ENCODE measurements around the gene ETV3.

ETV3 gene

DNA sequence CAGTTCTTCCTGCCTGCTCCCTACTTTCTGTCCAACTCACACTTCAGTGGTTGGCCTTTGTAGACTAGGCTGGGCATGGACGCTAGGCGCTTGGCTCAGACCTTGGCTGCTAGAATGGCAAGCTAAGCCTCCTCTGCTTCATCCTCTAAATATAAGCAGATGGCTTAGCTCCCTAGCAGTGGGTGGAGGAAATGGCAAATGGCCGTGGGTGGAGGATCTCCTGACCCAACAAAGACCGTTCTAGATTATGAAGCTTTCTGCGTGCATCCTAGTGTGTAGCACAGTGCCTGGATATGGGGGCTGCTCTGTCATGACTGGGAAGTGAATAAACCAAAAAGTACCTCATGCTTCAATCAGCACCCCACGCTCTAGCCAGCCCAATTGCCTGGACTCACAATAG, 28.2 kb downstream of the ETV3 start:
- DNase-seq (ENCODE audit: low read depth), result no peak
- no peak overlapping the region for H3K4me3 ChIP-seq (ENCODE audit: low read depth, low read length)
- TF ChIP-seq, protein P1, sequence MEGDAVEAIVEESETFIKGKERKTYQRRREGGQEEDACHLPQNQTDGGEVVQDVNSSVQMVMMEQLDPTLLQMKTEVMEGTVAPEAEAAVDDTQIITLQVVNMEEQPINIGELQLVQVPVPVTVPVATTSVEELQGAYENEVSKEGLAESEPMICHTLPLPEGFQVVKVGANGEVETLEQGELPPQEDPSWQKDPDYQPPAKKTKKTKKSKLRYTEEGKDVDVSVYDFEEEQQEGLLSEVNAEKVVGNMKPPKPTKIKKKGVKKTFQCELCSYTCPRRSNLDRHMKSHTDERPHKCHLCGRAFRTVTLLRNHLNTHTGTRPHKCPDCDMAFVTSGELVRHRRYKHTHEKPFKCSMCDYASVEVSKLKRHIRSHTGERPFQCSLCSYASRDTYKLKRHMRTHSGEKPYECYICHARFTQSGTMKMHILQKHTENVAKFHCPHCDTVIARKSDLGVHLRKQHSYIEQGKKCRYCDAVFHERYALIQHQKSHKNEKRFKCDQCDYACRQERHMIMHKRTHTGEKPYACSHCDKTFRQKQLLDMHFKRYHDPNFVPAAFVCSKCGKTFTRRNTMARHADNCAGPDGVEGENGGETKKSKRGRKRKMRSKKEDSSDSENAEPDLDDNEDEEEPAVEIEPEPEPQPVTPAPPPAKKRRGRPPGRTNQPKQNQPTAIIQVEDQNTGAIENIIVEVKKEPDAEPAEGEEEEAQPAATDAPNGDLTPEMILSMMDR (IDR thresholded peaks at IDR 0.05; ENCODE audit: low read depth, low read length, missing control alignments), result no peak

DNA sequence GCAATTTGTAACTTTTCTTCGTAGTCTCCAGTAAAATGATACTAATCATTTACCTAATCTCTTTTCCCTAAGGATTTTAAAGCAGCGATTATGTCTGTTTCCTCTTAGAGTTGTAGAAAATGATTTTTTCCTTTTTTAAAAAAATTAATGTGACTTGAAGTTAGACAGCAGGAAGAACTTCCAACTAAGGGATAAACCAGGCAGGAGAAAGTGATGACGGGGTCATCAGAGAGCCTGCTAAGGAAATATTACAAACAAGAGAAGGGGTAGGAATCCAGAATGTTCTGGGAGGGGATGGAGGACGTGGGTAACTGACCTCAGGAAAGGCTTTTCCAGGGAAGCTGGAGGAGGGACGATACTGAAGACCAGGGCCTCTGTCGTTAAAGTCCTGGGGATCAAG, 29.7 kb downstream of the ETV3 start:
- TF ChIP-seq, protein P1 (IDR thresholded peaks at IDR 0.05; ENCODE audit: low read depth, low read length, missing control alignments), result no peak
- DNase-seq (ENCODE audit: low read depth), result no peak
- H3K4me3 ChIP-seq (ENCODE audit: low read depth, low read length), result no peak overlapping the region

DNA sequence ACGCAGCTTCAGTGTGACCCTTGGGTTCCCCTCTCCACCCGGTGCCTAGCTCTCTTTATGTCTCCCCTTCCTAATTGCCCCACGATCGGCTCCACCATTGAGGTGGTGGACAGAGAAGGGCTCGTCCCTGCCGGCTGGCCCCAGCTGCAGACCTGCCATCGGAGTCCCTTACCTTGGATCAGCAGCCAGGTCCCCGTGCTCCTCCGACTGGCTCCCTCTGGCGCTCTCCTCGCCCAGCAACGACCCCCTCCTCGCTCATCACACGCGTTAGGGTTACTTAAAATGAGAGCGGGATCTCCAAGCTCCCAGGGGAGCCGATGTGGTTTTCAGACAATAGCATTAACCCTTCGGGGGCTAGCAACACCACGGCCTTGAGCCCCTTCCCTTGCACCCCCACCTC, 30.5 kb downstream of the ETV3 start:
- no peak for DNase-seq (ENCODE audit: low read depth)
- no peak overlapping the region for H3K4me3 ChIP-seq (ENCODE audit: low read depth, low read length)
- TF ChIP-seq, protein P1 (IDR thresholded peaks at IDR 0.05; ENCODE audit: low read depth, low read length, missing control alignments), result no peak

DNA sequence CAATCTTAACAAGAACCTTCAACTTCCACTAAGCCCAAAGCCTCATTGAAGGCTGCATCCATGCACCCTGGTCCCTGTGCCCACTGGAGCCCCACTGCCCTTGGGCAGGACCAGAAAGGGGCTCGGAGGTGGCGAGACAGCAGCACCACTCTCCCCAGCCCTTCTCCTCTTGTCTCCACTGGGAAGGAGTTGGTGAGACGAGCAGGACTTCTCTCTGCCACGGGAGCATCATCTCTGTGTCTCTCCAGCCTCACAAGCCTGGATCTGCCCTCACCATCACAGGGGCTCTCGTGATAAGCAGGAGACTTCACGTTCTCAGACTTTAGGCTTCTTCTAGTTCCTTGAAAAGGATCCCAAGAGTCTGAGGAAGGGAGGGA, 31.4 kb downstream of the ETV3 start:
- no peak for DNase-seq (ENCODE audit: low read depth)
- H3K4me3 ChIP-seq (ENCODE audit: low read depth, low read length), result no peak overlapping the region
- TF ChIP-seq, protein P1 (IDR thresholded peaks at IDR 0.05; ENCODE audit: low read depth, low read length, missing control alignments), result no peak

DNA sequence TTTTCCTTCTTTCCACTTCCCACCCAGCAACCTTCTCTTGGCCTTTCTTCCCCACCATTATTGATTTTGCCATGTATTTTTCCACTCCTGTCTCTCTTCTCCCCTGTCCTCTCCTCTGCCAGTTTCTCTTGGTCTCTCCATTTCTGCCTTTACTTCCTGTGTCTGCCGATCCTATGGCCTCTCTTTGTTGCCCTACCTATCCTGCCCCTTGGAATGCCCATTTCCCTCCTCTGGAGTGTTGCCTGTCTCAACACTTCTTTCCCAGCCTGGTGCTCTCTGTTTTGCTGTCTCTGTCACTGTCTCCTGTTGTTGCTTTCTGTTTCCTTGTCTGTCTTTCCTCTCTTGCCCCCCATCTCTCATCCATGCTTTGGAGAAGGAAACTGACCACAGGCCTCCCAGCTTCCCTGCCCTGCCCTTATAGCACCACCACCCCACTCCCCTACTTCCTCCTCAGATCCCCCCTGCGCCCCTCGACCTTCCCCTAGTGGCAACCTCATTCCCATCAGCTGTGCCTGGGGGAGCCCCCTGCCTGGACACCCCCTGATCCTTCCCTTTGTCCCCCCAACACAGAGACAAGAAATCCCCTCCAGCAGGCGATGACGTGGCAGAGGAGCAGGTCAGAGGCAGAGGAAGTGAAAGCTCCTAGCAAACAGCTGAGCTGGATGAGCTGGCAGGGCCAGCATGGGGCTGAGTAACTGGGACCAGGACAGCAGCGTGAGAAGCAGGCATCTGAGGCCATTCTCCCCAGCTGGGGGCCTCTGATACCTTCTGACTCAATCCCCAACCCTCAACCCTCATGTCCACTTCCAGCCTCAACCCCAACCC, 32.0 kb downstream of the ETV3 start:
- TF ChIP-seq, protein P1 (IDR thresholded peaks at IDR 0.05; ENCODE audit: low read depth, low read length, missing control alignments), result no peak
- H3K4me3 ChIP-seq (ENCODE audit: low read depth, low read length), result no peak overlapping the region
- DNase-seq (ENCODE audit: low read depth), result peak; percentile 18

GRCh38 chr1:157105298-157105987, 32.8 kb downstream of the ETV3 start:
- TF ChIP-seq, protein P1 (IDR thresholded peaks at IDR 0.05; ENCODE audit: low read depth, low read length, missing control alignments), result no peak
- no peak overlapping the region for H3K4me3 ChIP-seq (ENCODE audit: low read depth, low read length)
- DNase-seq (ENCODE audit: low read depth), result no peak

All from GM12864 (cell line).